Measurements from ENCODE around the gene RC3H1. TPM values are rescaled to one million over a fixed set of nuclear protein-coding genes. Genes with fewer than 3 reads are reported as not detected.
"Not testable (repeated sequence)": the region's sequence is repeated elsewhere in the genome, so short reads cannot be mapped to it uniquely, and the experiment has no call there.

RC3H1 gene
- total RNA-seq, 1 donor from 2014 or later = 20.2 TPM

DNA sequence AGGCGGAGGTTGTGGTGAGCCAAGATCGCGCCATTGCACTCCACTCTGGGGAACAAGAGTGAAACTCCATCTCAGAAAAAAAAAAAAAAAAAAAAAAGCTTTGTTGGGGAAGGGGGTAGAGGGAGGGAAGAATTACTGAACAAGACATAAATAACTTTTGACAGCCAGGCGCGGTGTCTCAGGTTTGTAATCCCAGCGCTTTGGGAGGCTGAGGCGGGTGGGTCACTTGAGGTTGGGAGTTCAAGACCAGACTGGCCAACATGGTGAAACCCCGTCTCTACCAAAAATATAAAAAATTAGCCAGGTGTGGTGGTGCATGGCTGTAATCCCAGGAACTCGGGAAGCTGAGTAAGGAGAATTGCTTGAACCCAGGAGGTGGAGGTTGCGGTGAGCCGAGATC lies 28.2 kb downstream of the RC3H1 start:
- not testable (repeated sequence) for ATAC-seq; DNase-seq (ENCODE audit: missing footprints)
- intact Hi-C loops (cut with DNase I) = loop anchor here (10.0 kb wide), 1 partner anchor 221 kb away; no protein-coding TSS in a partner anchor

DNA sequence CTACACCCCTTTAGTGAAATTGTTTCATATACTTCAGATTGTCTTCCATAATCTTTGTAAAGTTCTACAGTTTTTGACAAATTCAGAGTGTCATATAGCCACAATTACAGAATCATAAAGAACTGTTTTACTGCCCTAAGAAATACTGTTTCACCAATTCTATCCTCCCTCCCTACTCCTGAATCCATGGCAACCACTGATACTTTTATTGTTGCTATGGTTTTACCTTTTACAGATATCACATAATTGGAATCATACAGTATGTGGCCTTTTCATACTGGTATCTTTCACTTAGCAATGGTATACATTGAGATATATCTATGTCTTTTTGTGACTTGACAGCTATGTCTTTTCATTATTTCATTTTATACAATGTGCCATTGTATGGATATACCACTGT lies 34.1 kb downstream of the RC3H1 start:
- intact Hi-C loops (cut with DNase I) = no loop called here
- ATAC-seq (no peak), DNase-seq (ENCODE audit: missing footprints) (no peak)

DNA sequence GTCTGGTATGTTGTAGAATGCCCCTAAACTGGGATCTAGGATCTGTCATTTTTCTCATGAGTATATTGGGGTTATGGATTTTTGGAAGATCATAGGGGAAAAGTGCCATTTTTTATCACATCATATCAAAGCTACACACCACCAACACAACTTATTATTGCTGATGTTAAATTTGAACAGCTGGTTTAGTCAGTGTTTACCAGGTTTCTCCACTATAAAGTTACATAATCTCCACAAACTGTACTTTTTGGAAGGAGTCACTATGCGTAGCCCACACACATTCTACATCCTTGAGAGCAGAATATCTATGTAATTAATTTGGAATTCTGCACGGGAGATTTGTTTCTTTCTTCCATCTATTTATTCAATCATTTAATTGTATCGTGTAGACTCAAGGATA lies 35.2 kb downstream of the RC3H1 start:
- DNase-seq (ENCODE audit: missing footprints) (no peak), ATAC-seq (no peak)
- intact Hi-C loops (cut with DNase I) = no loop called here

DNA sequence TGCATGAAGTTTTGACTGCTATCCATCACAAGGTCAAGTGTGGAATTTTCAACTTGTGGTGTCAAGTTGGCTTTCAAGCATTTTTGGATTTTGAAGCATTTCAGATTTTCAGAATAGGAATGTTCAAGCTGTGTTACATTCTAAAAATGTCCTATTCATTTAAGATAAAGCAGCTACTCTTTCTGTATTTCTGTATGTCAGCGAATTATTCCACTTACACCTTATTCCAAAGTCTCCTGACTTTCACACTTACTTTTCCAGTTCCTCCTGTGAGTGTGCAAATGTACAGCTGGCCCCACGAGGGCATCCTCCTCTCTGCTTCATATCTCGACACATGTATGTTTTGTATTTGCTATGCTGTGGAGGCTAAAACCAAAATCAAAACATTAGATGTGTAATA lies 51.9 kb downstream of the RC3H1 start:
- intact Hi-C loops (cut with DNase I) = loop anchor here (10.0 kb wide), 1 partner anchor 105 kb away; no protein-coding TSS in a partner anchor
- no peak for ATAC-seq
- no peak for DNase-seq (ENCODE audit: missing footprints)

DNA sequence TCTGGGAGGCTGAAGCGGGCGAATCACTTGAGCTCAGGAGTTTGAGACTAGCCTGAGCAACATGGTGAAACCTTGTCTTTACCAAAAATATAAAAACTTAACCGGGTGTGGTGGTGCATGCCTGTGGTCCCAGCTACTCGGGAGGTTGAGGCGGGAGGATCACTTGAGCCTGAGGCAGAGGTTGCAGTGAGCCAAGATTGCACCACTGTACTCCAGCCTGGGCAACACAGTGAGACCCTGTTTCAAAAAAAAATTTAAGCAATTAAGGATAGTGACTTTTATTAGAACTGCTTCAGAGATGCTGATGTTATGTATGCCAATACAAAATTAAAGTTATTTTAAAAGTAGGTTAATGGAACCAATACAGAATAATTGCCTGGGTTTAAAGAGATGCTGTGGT lies 56.3 kb downstream of the RC3H1 start:
- DNase-seq (ENCODE audit: missing footprints); intact Hi-C loops (cut with DNase I); ATAC-seq: not testable (repeated sequence)

DNA sequence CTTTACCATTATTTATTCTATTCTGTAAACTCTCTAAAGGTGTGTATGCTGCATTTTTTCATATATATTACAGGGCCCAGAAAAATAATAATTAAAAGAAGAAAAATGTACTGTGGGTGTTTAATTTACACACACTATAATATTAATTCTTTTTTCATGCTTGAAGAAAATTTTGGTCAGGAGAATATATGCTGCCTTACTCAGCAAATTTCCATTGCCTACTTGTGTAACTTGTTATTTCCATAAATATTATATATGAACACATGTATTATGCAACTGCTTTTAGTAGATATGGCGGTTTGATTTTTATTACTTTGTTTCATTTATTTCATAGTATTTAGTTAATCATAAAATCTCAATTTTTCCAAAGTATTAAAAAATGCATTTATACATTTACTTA lies 58.7 kb downstream of the RC3H1 start:
- intact Hi-C loops (cut with DNase I) = no loop called here
- no peak for ATAC-seq
- DNase-seq (ENCODE audit: missing footprints) = no peak

DNA sequence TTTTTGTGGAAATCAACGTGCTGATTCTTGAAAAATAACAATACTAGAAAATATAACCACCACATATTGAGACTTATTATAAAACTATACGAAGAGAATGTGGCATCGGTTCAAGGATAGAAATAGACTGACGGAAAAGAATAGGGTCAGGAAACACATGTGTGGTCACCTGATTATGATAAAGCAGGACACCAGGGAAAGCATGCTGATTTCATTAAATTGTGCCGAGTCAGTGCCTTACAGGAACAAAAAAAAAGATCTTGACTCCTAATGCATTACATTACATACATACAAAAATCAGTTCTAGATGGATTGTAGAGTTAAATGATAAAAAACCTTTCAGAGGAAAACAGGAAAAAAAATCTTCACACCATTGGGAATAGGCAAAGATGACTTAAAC lies 61.5 kb downstream of the RC3H1 start:
- DNase-seq (ENCODE audit: missing footprints) (no peak), ATAC-seq (no peak)
- intact Hi-C loops (cut with DNase I) = no loop called here

DNA sequence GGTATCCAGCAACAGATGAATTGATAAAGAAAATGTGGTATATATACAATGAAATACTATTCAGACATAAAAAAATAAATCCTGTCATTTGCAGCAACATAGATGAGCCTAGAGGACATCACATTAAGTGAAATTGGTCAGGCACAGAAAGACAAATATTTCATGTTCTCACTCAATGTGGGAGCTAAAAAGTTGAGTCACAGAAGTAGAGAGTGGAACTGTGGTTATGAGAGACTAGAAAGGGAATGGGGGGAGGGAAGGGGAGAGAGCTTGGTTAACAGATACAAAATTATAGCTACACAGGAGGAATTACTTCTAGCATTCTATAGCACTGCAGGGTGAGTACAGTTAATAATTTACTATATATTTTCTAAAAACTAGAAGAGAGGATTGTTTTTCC lies 68.0 kb downstream of the RC3H1 start:
- ATAC-seq (no peak), DNase-seq (ENCODE audit: missing footprints) (no peak)
- intact Hi-C loops (cut with DNase I) = no loop called here

DNA sequence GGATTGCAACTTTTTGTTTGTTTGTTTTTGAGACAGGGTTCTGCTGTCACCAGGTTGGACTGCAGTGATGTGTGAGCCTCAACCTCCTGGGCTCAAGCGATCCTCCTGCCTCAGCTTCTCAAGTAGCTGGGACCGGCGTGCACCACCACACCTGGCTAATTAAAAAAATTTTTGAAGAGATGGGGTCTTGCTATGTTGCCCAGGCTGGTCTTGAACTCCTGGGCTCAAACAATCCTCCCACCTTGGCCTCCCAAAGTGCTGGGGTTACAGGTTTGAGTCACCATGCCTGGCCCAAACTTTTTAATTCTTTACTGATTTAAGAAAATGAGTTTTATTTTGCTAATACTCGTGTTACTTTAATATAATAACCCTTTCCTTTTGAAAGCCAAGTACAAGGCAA lies 73.6 kb downstream of the RC3H1 start:
- DNase-seq (ENCODE audit: missing footprints) (no peak), ATAC-seq (no peak)
- intact Hi-C loops (cut with DNase I) = no loop called here

DNA sequence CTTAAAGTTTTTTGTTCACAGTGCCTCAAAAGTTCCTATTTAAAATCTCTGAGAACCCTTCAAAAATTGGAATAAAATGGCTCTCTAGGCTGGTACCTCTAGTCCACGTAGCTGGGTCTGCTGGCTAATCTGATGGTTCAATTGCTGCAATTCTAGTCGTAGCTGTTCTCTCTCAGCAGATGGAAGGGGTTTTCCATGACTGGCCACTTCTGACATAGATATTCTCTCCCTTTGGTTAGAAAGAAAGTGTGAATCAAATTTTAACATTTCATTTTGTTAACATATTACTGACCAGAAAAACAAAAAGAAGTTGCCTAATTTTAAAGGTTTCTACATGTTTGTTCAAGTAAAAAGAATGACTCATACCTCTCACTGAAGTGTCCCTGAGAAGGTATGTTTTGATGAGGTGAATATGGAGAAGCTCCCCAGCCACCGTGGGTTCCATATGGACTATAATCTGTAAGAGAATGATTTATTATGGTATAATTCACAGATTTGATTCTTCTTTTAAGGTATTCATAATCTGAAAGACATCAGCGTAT lies 75.7 kb downstream of the RC3H1 start:
- ATAC-seq = no peak
- intact Hi-C loops (cut with DNase I) = no loop called here
- no peak for DNase-seq (ENCODE audit: missing footprints)

DNA sequence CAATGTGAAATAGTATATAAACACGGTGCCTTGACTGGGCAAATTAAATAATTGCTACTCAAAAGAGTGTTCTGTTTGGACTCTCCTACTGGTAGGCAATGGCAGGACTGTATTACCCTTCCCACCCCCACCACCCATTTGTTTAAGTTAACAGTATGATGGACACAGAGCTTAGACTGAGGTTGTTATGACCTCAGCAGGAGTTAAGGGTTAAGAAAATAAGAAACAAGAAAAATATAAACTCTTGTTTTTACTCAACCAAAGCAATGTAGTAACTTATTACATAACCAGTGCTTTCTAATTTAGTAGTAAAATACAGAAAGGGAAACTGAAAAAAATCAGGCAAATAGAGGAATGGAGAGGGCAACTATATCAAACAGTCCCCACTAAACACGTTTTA lies 85.1 kb downstream of the RC3H1 start:
- intact Hi-C loops (cut with DNase I) = no loop called here
- no peak for ATAC-seq
- no peak for DNase-seq (ENCODE audit: missing footprints)

DNA sequence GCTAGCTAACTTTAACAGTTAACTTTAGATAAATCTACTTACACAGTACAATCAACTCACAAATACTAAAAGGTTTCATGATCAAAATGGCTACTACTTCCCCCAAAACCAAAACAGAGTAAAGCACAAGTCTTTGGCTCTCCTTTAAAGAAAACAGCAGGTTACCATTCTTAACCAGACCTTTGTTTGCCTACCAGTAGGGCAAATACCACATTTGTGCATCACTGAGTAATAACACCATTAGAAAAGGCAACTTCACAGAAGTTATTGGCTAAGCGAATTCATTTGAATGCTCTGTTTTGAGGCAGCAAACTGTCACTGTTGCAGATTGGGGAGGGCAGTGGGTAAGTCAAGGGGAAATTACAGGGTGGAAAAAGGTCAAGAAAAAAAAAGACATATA lies 87.7 kb downstream of the RC3H1 start:
- DNase-seq (ENCODE audit: missing footprints) (no peak), ATAC-seq (no peak)
- intact Hi-C loops (cut with DNase I) = no loop called here

DNA sequence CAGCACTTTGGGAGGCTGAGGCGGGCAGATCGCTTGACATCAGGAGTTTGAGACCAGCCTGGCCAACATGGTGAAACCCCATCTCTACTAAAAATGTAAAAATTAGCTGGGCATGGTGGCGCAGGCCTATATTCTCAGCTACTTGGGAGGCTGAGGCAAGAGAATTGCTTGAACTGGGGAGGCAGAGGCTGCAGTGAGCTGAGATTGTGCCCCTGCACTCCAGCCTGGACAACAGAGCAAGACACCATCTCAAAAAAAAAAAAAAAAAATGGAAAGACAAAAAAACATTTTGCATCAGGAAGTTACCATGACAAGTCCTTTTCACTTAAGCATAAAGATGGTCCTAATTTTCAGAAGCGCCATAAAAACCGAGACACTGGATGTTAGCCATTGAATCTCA lies 91.6 kb downstream of the RC3H1 start:
- ATAC-seq; DNase-seq (ENCODE audit: missing footprints); intact Hi-C loops (cut with DNase I): not testable (repeated sequence)

DNA sequence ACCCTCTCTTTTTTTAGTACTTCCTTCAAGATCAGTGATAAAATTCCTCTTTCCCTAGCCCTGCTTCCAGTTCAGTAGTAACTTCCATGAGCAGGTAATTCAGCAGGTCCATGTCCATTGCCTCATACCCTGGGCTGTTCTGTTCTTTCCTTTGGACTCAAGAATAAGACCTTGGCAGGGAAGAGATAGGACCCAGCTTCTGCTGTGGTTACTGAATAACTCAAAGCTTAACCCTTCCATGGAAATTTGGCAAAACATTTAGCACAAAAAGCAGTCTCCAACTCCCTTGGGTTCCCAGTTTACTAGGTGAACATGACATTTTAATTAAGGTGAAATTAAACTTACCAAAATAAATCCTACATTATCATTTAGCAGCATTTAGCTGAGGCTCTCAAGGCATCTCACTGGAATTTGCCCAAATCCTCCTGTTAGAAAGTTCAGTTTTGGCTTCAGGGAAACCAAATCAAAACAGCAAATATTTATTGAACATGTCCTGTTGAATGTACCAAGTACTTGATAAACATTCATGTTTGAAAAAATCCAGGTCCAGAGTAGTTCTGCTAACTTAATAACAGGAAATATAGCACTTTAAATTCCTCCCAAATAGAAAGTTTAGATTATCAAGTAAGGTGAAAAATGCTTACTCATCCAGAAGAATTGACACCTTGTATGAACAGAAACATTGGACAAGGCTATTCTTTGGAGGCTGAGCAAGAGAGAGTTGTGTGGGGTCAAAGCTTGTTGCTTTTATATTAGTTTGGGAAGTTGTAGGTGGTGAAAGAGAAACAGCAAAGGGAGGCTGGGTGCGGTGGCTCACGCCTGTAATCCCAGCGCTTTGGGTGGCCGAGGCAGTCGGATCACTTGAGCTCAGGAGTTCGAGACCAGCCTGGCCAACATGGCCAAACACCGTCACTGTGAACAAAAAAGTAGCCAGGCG lies 96.6 kb downstream of the RC3H1 start:
- DNase-seq (ENCODE audit: missing footprints) = no peak
- no peak for ATAC-seq
- intact Hi-C loops (cut with DNase I) = no loop called here

DNA sequence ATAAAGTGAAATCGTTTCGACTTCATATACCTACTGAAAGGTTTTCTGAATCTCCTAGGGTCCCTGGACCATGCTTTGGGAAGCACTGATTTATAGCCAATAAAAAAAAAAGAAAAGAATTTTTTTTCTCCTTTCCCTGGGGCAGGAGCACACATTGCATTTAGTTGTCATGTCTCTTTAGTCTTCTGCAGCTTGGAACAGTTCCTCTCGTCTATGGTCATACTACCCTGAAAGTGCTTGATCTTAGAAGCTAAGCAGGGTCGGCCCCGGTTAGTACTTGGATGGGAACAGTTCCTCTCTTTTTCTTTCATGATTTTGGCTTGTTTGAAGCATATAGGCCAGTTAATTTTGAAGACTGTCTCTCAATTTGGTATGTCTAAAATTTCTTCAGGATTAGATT lies 101.3 kb downstream of the RC3H1 start:
- intact Hi-C loops (cut with DNase I) = no loop called here
- no peak for DNase-seq (ENCODE audit: missing footprints)
- no peak for ATAC-seq

DNA sequence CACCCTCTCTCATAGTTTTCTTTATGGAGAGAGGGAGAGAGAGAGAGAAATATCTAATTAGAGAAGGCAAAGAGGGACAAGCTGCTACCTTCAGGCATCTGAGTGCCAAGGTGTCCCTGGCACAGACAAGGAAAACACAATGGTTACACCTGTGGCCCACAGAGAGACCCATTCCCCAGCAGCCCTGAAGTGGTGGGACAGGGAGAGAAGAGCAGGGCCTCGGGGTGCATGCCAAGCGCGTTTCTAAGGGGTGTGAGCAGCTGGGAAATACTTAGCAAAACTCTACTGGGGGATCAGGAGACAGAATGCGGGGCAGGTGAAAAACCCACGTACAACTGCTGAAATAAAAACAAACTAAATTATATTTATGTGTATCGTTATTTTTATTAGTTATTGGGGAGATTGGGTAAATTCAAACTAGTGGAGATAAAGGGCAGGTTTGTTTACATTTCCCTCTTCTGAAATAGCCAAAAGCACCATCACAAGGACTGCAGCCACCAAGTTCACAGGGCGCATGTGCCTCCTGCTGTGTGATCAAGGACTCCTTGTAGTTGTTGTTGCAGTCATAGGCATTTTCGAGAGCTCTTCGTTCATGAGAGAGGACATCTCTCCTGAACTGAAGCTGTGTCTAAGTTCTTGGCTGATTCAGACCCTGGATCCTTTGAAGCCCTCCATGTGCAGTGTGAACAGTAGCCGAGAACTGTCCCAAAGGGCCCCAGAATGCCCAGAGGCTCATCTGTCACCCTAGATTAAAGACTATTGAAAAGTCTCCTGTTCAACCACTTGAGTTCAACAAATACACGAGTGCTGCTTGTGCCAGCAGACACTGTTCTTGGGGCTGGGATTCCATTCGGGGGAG lies 104.3 kb downstream of the RC3H1 start:
- intact Hi-C loops (cut with DNase I) = no loop called here
- DNase-seq (ENCODE audit: missing footprints) (no peak), ATAC-seq (no peak)

DNA sequence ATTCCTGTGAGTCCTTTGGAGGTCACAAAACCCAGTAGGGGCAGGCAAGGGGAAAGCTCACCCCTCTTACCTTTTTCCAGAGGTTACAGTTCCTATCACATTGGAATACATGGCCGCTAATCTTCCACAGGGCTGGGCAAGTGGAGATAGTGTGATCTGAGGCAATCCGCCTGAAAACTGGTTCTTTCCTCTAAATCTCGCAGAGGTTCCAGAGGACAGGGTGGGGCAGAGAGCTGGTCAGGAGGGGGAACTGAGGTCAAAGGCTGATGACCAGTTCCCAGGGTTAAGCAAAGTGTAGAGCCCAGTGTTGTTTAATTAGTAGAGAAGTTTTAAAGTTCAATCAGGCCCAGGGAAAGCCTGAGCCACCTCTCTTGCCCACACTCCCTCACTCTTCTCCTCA lies 105.0 kb downstream of the RC3H1 start, which contains the start of gene SERPINC1:
SERPINC1 (minus strand) TSS at position 179 of the 400 bp plus-strand sequence; CDS start at position 111, 68 bp downstream.
- intact Hi-C loops (cut with DNase I) = no loop called here
- no peak for ATAC-seq

DNA sequence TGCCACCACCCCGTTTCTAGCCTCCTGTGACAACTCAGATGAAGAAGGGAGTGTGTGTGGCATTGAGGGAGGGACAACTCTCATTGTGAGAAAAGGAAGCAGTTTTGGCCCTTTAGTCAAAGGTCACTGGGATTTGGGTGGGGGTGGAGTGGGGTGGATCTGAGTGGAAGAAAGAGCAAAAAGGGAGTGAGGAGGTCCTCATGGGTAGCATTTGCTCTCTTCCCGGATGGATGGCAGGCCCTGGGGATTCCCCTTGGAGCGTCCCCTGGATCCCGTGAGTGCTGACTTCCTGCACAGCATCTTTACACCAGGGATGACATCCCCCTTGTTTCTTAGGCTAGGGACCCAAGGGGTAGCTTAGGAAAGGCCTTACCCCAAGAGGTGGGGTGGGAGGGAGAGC lies 105.5 kb downstream of the RC3H1 start:
- intact Hi-C loops (cut with DNase I) = no loop called here
- DNase-seq (ENCODE audit: missing footprints) (no peak), ATAC-seq (no peak)

More for the DNA sequence above, 105.0 kb downstream of the RC3H1 start, which contains the start of gene SERPINC1:
- DNase-seq (ENCODE audit: missing footprints) = no peak

DNA sequence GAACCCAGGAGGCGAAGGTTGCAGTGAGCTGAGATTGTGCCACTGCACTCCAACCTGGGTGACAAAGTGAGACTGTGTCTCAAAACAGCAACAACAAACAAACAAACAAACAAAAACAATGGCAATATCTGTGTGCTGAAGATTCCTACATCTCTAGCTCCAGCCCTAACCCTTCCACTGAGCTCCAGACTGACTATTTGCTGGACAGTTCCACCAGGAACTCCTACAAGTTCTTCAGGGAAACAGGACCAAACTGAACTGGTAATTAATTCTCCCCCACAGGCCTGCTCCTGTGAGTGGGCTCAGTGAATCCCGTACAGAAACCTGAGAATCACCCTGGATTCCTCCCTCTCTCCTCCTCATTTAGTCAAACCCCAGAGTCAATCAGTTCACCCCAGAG lies 106.6 kb downstream of the RC3H1 start:
- DNase-seq (ENCODE audit: missing footprints) (no peak), ATAC-seq (no peak)
- intact Hi-C loops (cut with DNase I) = no loop called here
